H9 (cell line): ENCODE data around the gene TRRAP. TPM values are rescaled to one million over a fixed set of nuclear protein-coding genes. Genes with fewer than 3 reads are reported as not detected.
A peak's percentile ranks its signal among the peaks of the same experiment; 100 is the strongest.

Experiments used
- DNase-seq: peaks from one replicate; pipeline ENCODE4 v3.0.0-alpha.2; 2017
- H2AFZ ChIP-seq: one replicate; pipeline ENCODE4 v1.6.1; 2013; ENCODE audit warnings: mild to moderate bottlenecking, low read length, control low read depth, moderate library complexity
- H2AK5ac ChIP-seq: 2 replicates; pipeline ENCODE4 v1.6.1; 2013; ENCODE audit warnings: low read length, control low read depth, mixed read lengths; ENCODE audit not compliant: insufficient read length
- H2BK120ac ChIP-seq: one replicate; pipeline ENCODE4 v1.6.1; 2013; ENCODE audit warnings: low read depth, mild to moderate bottlenecking, low read length, control low read depth, inconsistent platforms; ENCODE audit not compliant: poor library complexity, severe bottlenecking
- H2BK12ac ChIP-seq: 2 replicates; pipeline ENCODE4 v1.6.1; 2013; ENCODE audit warnings: low read length, control low read depth, mixed read lengths, low read depth; ENCODE audit not compliant: insufficient read length
- H2BK15ac ChIP-seq: 2 replicates; pipeline ENCODE4 v1.6.1; 2013; ENCODE audit warnings: low read depth, low read length, control low read depth
- H2BK20ac ChIP-seq: one replicate; pipeline ENCODE4 v1.6.1; 2013; ENCODE audit warnings: low read depth, mild to moderate bottlenecking, low read length, control low read depth, inconsistent platforms; ENCODE audit not compliant: poor library complexity, severe bottlenecking
- H2BK5ac ChIP-seq: 2 replicates; pipeline ENCODE4 v1.6.1; 2013; ENCODE audit warnings: low read length, control low read depth, mixed read lengths; ENCODE audit not compliant: insufficient read length
- H3K14ac ChIP-seq: 2 replicates; pipeline ENCODE4 v1.6.1; 2013; ENCODE audit warnings: low read length, control low read depth; ENCODE audit not compliant: insufficient read depth
- H3K18ac ChIP-seq: 2 replicates; pipeline ENCODE4 v1.6.1; 2013; ENCODE audit warnings: low read depth, mild to moderate bottlenecking, mixed read lengths, low read length, control low read depth; ENCODE audit not compliant: insufficient read length
- H3K23ac ChIP-seq: 2 replicates; pipeline ENCODE4 v1.6.1; 2013; ENCODE audit warnings: low read length, control low read depth, mixed read lengths, low read depth; ENCODE audit not compliant: insufficient read length
- H3K23me2 ChIP-seq: 2 replicates; pipeline ENCODE4 v1.6.1; 2013; ENCODE audit warnings: low read depth, mild to moderate bottlenecking, mixed read lengths, low read length, control low read depth; ENCODE audit not compliant: insufficient read length, poor library complexity, severe bottlenecking
- H3K27ac ChIP-seq: 2 replicates; pipeline ENCODE4 v1.5.1; 2013; ENCODE audit warnings: low read length, control low read depth, mixed read lengths, low read depth; ENCODE audit not compliant: insufficient read length
- H3K27me3 ChIP-seq: 2 replicates; pipeline ENCODE4 v1.6.1; 2013; ENCODE audit warnings: low read length, control low read depth, inconsistent platforms; ENCODE audit not compliant: insufficient read depth
- H3K4ac ChIP-seq: 2 replicates; pipeline ENCODE4 v1.6.1; 2013; ENCODE audit warnings: low read depth, mild to moderate bottlenecking, control low read depth, inconsistent platforms, low read length, moderate library complexity
- H3K4me1 ChIP-seq: 2 replicates; pipeline ENCODE4 v1.6.1; 2013; ENCODE audit warnings: low read length, control low read depth, inconsistent platforms; ENCODE audit not compliant: insufficient read depth
- H3K4me2 ChIP-seq: 2 replicates; pipeline ENCODE4 v1.6.1; 2013; ENCODE audit warnings: low read length, control low read depth, mixed read lengths; ENCODE audit not compliant: insufficient read length, insufficient read depth
- H3K56ac ChIP-seq: 2 replicates; pipeline ENCODE4 v1.6.1; 2013; ENCODE audit warnings: low read depth, mild to moderate bottlenecking, mixed read lengths, low read length, control low read depth; ENCODE audit not compliant: insufficient read length
- H3K79me1 ChIP-seq: 2 replicates; pipeline ENCODE4 v1.6.1; 2013; ENCODE audit warnings: low read depth, mild to moderate bottlenecking, moderate library complexity, low read length, control low read depth, inconsistent platforms; ENCODE audit not compliant: insufficient read depth, poor library complexity, severe bottlenecking
- H3K79me2 ChIP-seq: 2 replicates; pipeline ENCODE4 v1.6.1; 2013; ENCODE audit warnings: low read length, control low read depth, inconsistent platforms; ENCODE audit not compliant: insufficient read depth
- H3K9ac ChIP-seq: 2 replicates; pipeline ENCODE4 v1.6.1; 2013; ENCODE audit warnings: low read length, control low read depth, mixed read lengths; ENCODE audit not compliant: insufficient read length; ENCODE audit errors: extremely low read depth
- H3K9me3 ChIP-seq: one replicate; pipeline ENCODE4 v1.6.1; 2013; ENCODE audit warnings: low read depth, low read length, inconsistent platforms; ENCODE audit not compliant: control insufficient read depth
- H3T11ph ChIP-seq: one replicate; pipeline ENCODE4 v1.6.1; 2013; ENCODE audit warnings: mild to moderate bottlenecking, low read length, control low read depth, inconsistent platforms
- H4K20me1 ChIP-seq: one replicate; pipeline ENCODE4 v1.6.1; 2013; ENCODE audit not compliant: control insufficient read depth, insufficient read length, insufficient read depth
- H4K5ac ChIP-seq: 2 replicates; pipeline ENCODE4 v1.6.1; 2013; ENCODE audit warnings: low read depth, mild to moderate bottlenecking, mixed read lengths, low read length, control low read depth; ENCODE audit not compliant: insufficient read length
- H4K8ac ChIP-seq: replicated peaks from 2 replicates; pipeline ENCODE4 v1.6.1; 2013; ENCODE audit warnings: low read length, control low read depth, mixed read lengths, low read depth; ENCODE audit not compliant: insufficient read length
- H4K91ac ChIP-seq: 2 replicates; pipeline ENCODE4 v1.6.1; 2013; ENCODE audit warnings: low read depth, mild to moderate bottlenecking, moderate library complexity, mixed read lengths, low read length, control low read depth; ENCODE audit not compliant: insufficient read length
- H3K27ac Mint-ChIP-seq, 3 experiments: 2 replicates in 2 of 3; 3 replicates in 1 of 3; pipeline ENCODE4 v1.8.0; 2020 to 2021; ENCODE audit warnings: mixed read lengths in 3 of 3, mild to moderate bottlenecking in 1 of 3, moderate library complexity in 1 of 3
- H3K27me3 Mint-ChIP-seq: 2 replicates; pipeline ENCODE4 v1.8.0; 2021; ENCODE audit warnings: low read depth, mild to moderate bottlenecking, moderate library complexity, mixed read lengths
- H3K36me3 Mint-ChIP-seq, 3 experiments: 2 replicates in 2 of 3; 3 replicates in 1 of 3; pipeline ENCODE4 v1.8.0; 2020 to 2021; ENCODE audit warnings: low read depth in 3 of 3, mixed read lengths in 3 of 3; ENCODE audit not compliant: insufficient read depth in 1 of 3
- H3K4me1 Mint-ChIP-seq, 2 experiments: 2 replicates each; pipeline ENCODE4 v1.8.0; 2020; ENCODE audit warnings: mixed read lengths in 2 of 2
- H3K4me3 Mint-ChIP-seq, 2 experiments: 2 replicates in 1 of 2; 3 replicates in 1 of 2; pipeline ENCODE4 v1.8.0; 2020 to 2021; ENCODE audit warnings: mild to moderate bottlenecking in 2 of 2, mixed read lengths in 2 of 2, moderate library complexity in 1 of 2
- H3K9me3 Mint-ChIP-seq, 2 experiments: 2 replicates in 1 of 2; 3 replicates in 1 of 2; pipeline ENCODE4 v1.8.0; 2020; ENCODE audit warnings: mild to moderate bottlenecking in 2 of 2, mixed read lengths in 2 of 2, moderate library complexity in 1 of 2
- CTCF ChIP-seq: fragments of 200-600 bp; sonication (generic); conservative IDR thresholded peaks from 3 replicates; pipeline ENCODE4 v1.8.0; 2021; ENCODE audit warnings: antibody characterized with exemption, mild to moderate bottlenecking
- WGBS: extraction: QIAGEN DNeasy Blood & Tissue Kit; methylation state at CpG from one replicate; pipeline ENCODE4 v1.1.7; 2013; ENCODE audit warnings: missing lambda C conversion rate, low lambda C conversion rate, mixed read lengths; ENCODE audit not compliant: insufficient read length; ENCODE audit errors: extremely low coverage; 5-methylcytosine and 5-hydroxymethylcytosine counted together
- total RNA-seq: library from RNA; stranded (reverse); gene quantifications from 2 replicates; pipeline ENCODE4 v1.2.1, GENCODE V29; 2021

TRRAP gene
- total RNA-seq, 1 experiment from 2014 or later, result 58.6 TPM

- Mint-ChIP-seq H3K9me3 (no peaks in the 10 kb centered on the region), H3K4me1 (no peaks in the 10 kb centered on the region), H3K27ac (peak overlapping the region; percentile 6 to 78 (median 71); a peak in 5 of 7 replicates), H3K4me3 (no peak overlapping the region), H3K27me3 (no peaks in the 10 kb centered on the region), H3K36me3 (peaks cover 22 to 85% (median 66%) of the 10 kb centered on the region in 3 experiments; a peak in 6 of 7 replicates)
- Histone ChIP-seq H4K20me1 (no peaks in the 10 kb centered on the region), H3K9me3 (no peaks in the 10 kb centered on the region), H3T11ph (no peak overlapping the region), H2AK5ac (no peak overlapping the region), H2BK15ac (no peak overlapping the region), H3K4me2 (no peak overlapping the region), H4K91ac (no peak overlapping the region), H3K79me2 (no peaks in the 10 kb centered on the region), H3K79me1 (no peaks in the 10 kb centered on the region), H3K4me1 (no peaks in the 10 kb centered on the region), H4K8ac (no peak overlapping the region), H3K14ac (no peak overlapping the region), H3K4ac (no peak overlapping the region), H3K23ac (no peak overlapping the region), H3K18ac (no peak overlapping the region), H2BK5ac (no peak overlapping the region), H3K27ac (no peak overlapping the region), H3K9ac (no peak overlapping the region), H2AFZ (no peak overlapping the region), H2BK120ac (no peak overlapping the region), H2BK12ac (no peak overlapping the region), H4K5ac (no peak overlapping the region), H2BK20ac (no peak overlapping the region), H3K27me3 (no peaks in the 10 kb centered on the region), H3K23me2 (no peaks in the 10 kb centered on the region), H3K56ac (no peak overlapping the region)
- no peak for TF ChIP-seq CTCF
- no peak for DNase-seq
- WGBS, result no CpG with 5 or more reads among the region's 7 CpGs
Observed at GRCh38 chr7:98945852-98946251, 67.5 kb downstream of the TRRAP start.
